HG02642 (cell line): ENCODE data around the gene ZNF471.
A peak's percentile ranks its signal among the peaks of the same experiment; 100 is the strongest.

Experiments
- ATAC-seq: cut with Tn5 transposase; IDR thresholded peaks from one replicate; pipeline ENCODE4 v1.9.1; 2021; ENCODE audit warnings: mild to moderate bottlenecking; ENCODE audit not compliant: unreplicated experiment, poor library complexity

Gene ZNF471

GRCh38 chr19:56507446-56508289 is at the start of gene ZNF471:
TSS of gene ZNF471 (plus strand) at chr19:56507855. CDS start at chr19:56511572, 3,717 bp downstream.
- ATAC-seq, result no peak

- no peak for ATAC-seq
Measured at GRCh38 chr19:56474308-56474707, 33.3 kb upstream of the ZNF471 start.

- ATAC-seq, result no peak
Measured at GRCh38 chr19:56476093-56476492, 31.6 kb upstream of the ZNF471 start.

GRCh38 chr19:56476651-56477428 is 30.8 kb upstream of the ZNF471 start, which contains the start of gene ZNF667:
TSS of gene ZNF667 (minus strand) at chr19:56477345. CDS start at chr19:56462370, 14,975 bp downstream.
- ATAC-seq, result no peak

GRCh38 chr19:56477429-56478338 is 30.0 kb upstream of the ZNF471 start:
- ATAC-seq, result no peak

- ATAC-seq, result no peak
Measured at GRCh38 chr19:56491399-56491798, 16.3 kb upstream of the ZNF471 start.

GRCh38 chr19:56504581-56504980 is 3.1 kb upstream of the ZNF471 start:
- no peak for ATAC-seq

GRCh38 chr19:56508290-56508778 is 679 bp downstream of the ZNF471 start:
- no peak for ATAC-seq

- no peak for ATAC-seq
Measured at GRCh38 chr19:56525214-56525860, 17.7 kb downstream of the ZNF471 start.

GRCh38 chr19:56537442-56537841 is 29.8 kb downstream of the ZNF471 start:
- no peak for ATAC-seq

- ATAC-seq, result peak; percentile 91
Measured at GRCh38 chr19:56538254-56538760, 30.7 kb downstream of the ZNF471 start.

- ATAC-seq, result peak; percentile 58
Measured at GRCh38 chr19:56538761-56539263, 31.2 kb downstream of the ZNF471 start, which contains the start of gene ZFP28. TSS of gene ZFP28 (plus strand) at chr19:56538948. CDS start at chr19:56539019, 71 bp downstream.

- no peak for ATAC-seq
Measured at GRCh38 chr19:56543776-56544175, 36.1 kb downstream of the ZNF471 start.

GRCh38 chr19:56547535-56547934 is 39.9 kb downstream of the ZNF471 start:
- no peak for ATAC-seq

- ATAC-seq, result no peak
Measured at GRCh38 chr19:56554272-56554869, 46.7 kb downstream of the ZNF471 start.

GRCh38 chr19:56562766-56563165 is 55.1 kb downstream of the ZNF471 start:
- no peak for ATAC-seq

- ATAC-seq, result peak; percentile 34
Measured at GRCh38 chr19:56566904-56567273, 59.2 kb downstream of the ZNF471 start.

GRCh38 chr19:56567274-56568120 is 59.8 kb downstream of the ZNF471 start, which contains the start of gene ZNF470:
TSS of gene ZNF470 (plus strand) at chr19:56567468. CDS start at chr19:56570312, 2,844 bp downstream.
- peak; percentile 98 for ATAC-seq
